Left kidney (tissue), 8 donors: ENCODE data around the gene PPL. TPM values are rescaled to one million over a fixed set of nuclear protein-coding genes. Genes with fewer than 3 reads are reported as not detected.
"Not testable (repeated sequence)": the region's sequence is repeated elsewhere in the genome, so short reads cannot be mapped to it uniquely, and the experiment has no call there.

Source experiments
- DNase-seq: peaks from one replicate; pipeline ENCODE4 v3.0.0-alpha.2; 2013
- long read RNA-seq, 8 donors: transcript quantifications; one replicate each; lab custom pipeline, GENCODE V29; 2026
- polyA plus RNA-seq: library from polyadenylated mRNA; unstranded; fragments of 120-200 nt; gene quantifications from one replicate; pipeline ENCODE4 v1.2.1, GENCODE V29; 2013; ENCODE audit not compliant: insufficient read length

PPL gene, protein sequence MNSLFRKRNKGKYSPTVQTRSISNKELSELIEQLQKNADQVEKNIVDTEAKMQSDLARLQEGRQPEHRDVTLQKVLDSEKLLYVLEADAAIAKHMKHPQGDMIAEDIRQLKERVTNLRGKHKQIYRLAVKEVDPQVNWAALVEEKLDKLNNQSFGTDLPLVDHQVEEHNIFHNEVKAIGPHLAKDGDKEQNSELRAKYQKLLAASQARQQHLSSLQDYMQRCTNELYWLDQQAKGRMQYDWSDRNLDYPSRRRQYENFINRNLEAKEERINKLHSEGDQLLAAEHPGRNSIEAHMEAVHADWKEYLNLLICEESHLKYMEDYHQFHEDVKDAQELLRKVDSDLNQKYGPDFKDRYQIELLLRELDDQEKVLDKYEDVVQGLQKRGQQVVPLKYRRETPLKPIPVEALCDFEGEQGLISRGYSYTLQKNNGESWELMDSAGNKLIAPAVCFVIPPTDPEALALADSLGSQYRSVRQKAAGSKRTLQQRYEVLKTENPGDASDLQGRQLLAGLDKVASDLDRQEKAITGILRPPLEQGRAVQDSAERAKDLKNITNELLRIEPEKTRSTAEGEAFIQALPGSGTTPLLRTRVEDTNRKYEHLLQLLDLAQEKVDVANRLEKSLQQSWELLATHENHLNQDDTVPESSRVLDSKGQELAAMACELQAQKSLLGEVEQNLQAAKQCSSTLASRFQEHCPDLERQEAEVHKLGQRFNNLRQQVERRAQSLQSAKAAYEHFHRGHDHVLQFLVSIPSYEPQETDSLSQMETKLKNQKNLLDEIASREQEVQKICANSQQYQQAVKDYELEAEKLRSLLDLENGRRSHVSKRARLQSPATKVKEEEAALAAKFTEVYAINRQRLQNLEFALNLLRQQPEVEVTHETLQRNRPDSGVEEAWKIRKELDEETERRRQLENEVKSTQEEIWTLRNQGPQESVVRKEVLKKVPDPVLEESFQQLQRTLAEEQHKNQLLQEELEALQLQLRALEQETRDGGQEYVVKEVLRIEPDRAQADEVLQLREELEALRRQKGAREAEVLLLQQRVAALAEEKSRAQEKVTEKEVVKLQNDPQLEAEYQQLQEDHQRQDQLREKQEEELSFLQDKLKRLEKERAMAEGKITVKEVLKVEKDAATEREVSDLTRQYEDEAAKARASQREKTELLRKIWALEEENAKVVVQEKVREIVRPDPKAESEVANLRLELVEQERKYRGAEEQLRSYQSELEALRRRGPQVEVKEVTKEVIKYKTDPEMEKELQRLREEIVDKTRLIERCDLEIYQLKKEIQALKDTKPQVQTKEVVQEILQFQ (N-terminal part only)
- 30.3 TPM for polyA plus RNA-seq
- long read RNA-seq, donor 1, partial matches to known transcripts, result 5 of 6 reads
- long read RNA-seq, donor 1, other reads (novel, unspliced or antisense), result 0 of 6 reads
- long read RNA-seq, donor 2, full-length matches to known transcripts, result 1 of 1 reads
- long read RNA-seq, donor 2, partial matches to known transcripts, result 0 of 1 reads
- long read RNA-seq, donor 2, other reads (novel, unspliced or antisense), result 0 of 1 reads
- long read RNA-seq, donor 3, result 0 reads
- long read RNA-seq, donor 4, result 0 reads
- long read RNA-seq, donor 5, partial matches to known transcripts, result 0 of 1 reads
- long read RNA-seq, donor 5, other reads (novel, unspliced or antisense), result 0 of 1 reads
- long read RNA-seq, donor 6, result 0 reads
- long read RNA-seq, donor 7, full-length matches to known transcripts, result 2 of 2 reads
- long read RNA-seq, donor 7, partial matches to known transcripts, result 0 of 2 reads
- long read RNA-seq, donor 7, other reads (novel, unspliced or antisense), result 0 of 2 reads
- long read RNA-seq, donor 8, partial matches to known transcripts, result 0 of 1 reads
- long read RNA-seq, donor 8, other reads (novel, unspliced or antisense), result 0 of 1 reads

DNA sequence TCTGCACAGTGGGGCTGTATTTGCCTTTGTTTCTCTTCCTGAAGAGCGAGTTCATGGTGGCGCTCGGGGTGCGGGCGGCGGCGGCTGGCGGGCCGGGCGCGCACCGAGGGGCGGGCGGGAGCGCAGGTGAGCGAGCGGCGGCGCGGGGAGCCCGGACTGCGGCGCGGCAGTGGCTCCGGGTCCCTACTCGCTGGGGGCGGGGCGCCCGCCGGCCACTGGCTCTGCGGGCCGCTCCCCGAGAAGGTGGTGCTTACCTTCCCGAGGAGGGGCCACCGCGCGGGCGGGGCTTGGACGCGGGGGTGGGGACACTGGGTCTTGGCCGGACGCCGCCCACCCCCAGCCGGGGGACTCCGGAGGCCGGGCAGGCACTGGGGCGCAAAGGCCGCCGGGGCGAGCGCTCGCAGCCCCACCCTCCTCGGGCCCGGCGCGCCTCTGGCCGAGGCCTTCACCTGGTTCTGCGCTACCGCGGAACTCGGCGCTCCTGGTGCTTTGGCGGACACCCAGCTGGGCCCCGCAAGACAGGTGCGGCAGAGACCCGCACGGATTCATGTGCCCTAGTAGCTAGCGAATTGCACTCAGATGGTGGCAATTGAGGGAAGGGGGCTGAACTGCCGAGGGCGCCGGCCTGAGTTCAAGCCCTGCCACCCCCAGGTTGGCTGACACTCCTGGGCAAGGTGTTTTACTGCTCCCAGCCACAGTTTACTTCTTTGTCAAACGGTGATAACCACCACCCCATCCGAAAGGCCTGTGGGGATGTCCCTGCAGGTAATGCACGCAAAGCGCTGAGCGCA, at the start of gene PPL:
TSS of gene PPL (minus strand) at position 158 of the 791 bp plus-strand sequence. CDS start at position 55, 103 bp downstream.
- DNase-seq, result peak; percentile 79

DNA sequence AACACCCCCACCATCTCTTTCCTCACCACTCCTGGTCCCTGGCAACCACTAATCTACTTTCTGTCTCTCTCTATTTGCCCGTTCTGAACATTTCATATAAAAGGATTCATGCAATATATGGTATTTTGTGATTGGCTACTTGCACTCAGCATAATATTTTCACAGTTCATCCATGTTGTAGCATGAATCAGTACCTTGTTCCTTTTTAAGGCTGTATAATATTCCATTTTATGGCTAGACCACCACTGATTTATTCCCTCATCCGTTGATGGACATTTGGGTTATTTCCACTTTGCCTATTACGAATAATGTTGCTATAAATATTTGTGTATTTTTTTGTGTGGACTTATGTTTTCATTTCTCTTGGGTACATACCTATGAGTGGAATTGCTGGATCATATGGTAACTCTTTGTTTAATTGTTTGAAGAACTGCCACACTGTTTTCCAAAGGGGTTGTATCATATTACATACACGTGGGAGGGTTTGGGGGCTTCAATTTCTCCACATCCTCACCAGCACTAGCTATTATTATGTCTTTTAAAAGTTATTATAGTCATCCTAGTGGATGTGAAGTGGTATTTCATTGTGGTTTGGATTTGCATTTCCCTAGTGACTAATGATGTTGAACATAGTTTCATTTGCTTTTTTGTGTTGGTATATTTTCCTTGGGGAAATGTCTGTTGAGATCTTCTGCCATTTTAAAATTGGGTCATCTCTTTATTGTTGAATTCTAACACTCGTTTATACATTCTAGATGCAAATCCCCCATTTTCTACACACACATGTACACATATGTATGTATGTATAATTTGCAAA, 47.4 kb upstream of the PPL start:
- no peak for DNase-seq

DNA sequence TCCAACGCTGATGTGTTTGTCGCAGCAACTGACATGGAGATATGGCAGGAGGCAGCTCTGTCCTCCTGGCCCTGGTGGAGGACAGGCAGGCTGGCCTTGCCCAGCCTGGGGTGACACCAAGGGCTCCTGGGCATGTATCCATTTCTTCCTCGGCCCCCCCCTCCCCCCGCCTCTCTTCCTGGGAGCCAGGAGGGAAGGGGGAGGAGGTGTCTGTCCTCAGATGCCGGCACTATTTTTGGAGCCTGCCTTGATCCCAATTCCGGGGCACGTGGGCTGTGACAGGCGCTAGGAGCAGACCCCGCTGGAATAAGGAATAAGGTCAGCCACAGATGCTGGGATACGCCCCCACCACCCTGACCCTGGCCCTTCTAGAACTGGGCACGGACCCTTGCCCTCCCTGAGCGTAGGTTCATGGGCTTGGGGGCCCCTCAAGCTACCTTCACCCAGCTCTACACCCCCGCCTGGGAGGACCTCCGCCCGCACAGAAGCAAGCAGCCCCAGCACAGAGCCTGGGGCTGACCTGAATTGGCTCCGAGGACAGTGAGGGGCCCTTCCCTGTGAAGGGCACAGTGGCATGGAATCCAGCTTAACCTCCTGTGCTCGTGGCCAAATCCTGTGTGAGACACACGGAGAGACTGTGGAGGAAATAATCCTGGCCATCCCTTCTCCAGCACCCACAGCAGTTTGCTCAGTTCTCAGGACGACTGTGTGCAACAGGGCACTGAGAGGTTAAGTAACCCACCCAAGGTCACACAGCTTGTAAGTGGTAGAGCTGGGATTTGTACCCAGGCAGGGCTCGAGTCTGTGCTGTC, 45.3 kb upstream of the PPL start:
- no peak for DNase-seq

DNA sequence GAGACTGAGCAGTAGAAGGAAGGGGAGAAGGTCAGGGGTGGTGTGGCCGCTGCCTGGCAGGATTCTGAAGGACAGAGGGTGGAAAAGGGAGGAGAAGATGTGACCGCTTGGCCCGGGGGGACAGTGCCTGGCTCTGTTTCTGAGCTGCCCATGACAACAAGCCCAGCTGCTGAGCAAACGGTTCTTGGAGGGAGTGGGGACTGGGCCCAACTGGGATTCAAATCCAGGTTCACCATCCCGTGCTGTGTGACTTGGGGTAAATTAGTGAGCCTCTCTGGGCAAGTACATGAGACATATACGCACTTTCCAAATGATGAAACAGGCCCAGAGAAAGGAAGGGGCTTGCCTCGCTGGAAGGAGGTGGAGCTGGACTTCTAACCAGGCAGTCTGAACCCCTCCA, 44.5 kb upstream of the PPL start:
- no peak for DNase-seq

DNA sequence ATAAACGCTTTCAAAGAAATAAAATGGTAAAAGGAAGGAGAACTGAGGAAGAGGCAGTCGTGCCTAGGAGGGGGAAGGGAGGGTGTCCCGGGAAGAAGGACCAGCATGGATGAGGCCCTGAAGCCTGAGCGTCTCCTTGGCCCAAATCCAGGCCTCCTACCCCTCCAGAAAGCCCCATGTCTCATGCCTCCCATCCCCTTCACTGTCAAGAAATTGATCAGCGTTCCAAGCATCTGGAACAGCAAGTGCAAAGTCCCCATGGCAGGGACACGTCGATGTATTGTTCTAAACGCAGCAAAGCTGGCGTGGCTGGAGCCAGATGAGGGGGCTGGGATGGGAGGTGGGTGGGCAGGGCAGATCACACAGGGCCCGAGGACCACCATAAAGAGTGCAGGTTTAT, 43.7 kb upstream of the PPL start:
- no peak for DNase-seq

DNA sequence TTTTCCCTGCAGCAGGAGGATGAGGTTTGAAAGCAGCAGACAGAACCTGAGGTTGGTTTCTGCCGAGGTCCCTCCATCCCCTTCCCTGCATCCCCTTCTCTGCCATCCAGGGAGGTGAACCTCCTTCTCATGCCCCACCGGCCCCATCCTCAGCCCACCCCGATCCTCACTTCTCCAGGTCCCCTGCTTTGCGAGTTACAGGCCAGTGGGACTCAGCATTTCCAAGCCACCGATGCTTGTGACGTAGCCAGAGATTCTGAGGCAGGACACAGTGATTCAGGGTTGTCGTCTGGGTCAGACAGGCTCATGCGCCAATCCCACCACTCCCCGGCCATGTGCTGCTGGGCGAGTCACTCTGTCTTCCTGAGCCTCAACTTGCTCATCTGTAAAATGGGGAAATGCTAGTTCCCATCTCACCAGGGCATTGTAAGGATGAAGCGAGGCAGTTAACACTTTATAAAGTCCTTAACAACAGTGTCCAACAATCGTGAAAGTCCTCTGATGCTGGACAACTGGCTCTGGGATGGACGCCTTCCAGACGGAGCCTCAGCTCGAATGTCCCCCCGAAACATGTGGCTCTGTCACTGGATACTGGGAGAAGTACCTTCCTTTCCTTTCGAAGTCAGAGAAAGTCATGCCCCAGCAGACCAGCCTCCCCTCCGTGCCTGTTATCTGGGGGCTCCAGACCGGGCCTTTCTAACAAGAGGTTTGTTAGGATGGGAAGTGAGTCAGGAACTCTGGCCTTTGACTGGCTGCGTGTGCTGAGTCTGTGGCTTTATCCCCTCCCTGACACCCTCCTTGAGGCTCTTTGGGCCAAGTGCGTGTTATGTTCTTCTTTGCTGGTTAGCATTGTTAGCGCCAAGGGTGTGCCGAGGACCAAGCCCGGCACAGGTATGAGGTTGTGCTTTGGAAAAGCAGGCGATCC, 43.0 kb upstream of the PPL start:
- no peak for DNase-seq

DNA sequence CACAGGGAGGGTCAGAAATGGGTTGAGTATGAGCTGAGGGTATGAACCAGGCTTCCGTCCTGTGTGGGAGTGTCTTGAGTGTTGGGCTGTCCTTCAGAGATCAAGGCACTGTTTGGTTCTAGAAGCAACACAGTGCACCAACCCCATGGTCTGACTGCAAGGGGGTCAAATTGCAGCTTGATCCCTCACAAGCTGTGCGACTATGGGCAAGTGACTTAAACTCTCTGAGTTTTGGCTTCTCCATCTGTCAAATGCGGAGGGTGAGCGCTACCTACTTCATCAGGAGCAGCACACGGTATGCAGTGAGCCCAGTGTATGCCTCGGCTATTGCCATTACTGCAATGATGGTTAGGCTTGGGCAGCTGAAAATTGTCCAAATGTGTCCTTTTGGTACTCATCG, 42.2 kb upstream of the PPL start:
- DNase-seq, result no peak

DNA sequence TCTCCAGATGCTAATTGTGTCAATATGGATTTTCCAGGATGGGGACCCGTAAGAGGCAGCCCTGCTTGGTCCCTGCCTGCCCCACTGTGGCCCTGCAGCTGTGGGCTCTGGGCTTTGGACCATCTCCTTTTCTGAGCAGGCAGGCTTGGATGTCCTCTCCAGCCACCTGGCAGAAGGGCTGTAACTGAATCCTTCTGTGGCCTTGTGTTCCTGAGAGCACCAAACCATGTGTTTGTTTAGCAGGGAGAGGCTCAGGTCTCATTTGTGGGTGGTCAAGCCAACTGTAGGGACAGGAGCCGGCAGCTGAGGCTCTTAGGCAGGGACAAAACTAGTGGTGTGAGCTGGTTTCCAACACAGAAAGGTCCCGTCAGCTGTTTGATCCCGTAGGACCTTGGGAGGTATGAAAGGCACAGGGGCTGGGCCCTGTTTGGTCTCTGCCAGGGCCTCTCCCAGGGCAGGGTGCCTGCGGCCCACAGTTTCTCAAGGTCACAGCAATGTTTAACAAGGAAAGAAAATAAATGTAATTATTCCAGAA, 39.7 kb upstream of the PPL start:
- DNase-seq, result no peak

DNA sequence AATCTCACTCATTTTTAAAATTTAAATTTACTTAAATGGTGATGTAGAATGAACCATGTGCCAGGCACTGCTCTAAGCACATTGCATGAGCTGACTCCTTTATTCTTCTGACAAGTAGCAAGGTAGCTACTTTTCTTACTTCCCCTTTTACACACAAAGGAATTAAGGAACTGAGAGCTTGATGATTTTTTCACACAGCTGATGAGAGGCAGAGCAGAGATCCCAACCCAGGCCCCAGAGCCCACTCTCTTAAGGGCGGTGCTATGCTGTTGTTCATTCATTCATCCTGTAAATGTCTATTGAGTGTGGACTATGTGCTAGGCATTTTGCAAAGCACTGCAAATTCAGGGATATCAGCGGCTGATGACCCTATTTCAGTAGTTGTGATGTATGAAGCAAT, 39.1 kb upstream of the PPL start:
- no peak for DNase-seq

DNA sequence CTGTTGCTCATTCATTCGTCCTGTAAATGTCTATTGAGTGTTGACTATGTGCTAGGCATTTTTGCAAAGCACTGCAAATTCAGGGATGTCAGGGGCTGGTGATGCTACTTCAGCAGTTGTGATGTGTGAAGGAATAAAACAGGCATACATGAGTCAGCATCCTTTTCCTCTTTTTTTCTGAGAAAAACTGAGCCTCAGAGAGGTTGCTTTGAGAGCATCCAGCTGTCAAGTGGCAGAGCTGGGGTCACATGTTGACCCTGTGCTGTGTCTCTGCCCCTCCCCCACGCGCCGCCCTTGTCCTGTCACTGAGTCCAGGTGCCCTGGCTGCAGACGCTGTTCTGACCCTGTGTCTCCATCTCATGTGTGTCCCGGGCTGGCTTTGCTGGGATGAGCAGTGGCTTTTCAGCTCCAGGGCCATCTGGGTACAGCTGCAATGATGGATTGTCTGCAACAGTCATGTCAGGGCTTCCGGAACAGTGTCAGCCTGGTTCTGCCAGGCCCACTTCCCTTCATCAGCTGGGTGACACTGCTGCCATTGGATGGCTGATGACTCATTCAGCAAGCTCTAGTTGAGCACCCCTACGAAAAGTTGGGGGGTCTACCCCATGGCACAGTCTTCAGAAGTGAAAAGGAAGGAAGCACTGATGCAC, 36.1 kb upstream of the PPL start:
- DNase-seq, result no peak

DNA sequence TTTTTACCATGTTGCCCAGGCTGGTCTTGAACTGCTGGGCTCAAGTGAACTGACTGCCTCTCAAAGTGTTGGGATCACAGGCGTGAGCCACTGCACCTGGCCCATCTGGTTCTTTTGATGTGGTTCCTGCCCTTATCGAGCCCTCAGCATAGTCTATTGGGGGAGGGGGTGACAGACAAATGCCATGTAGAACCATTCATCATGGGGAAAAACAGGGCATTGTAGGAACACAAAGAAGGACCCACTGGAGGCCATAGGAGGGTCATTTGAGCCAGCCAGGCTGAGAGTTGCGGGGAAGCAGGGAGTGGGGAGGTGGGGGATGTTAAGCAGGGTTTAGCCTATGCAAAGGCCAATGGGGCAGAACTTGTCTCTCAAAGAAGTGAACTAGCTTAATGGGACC, 33.1 kb upstream of the PPL start:
- DNase-seq, result no peak

DNA sequence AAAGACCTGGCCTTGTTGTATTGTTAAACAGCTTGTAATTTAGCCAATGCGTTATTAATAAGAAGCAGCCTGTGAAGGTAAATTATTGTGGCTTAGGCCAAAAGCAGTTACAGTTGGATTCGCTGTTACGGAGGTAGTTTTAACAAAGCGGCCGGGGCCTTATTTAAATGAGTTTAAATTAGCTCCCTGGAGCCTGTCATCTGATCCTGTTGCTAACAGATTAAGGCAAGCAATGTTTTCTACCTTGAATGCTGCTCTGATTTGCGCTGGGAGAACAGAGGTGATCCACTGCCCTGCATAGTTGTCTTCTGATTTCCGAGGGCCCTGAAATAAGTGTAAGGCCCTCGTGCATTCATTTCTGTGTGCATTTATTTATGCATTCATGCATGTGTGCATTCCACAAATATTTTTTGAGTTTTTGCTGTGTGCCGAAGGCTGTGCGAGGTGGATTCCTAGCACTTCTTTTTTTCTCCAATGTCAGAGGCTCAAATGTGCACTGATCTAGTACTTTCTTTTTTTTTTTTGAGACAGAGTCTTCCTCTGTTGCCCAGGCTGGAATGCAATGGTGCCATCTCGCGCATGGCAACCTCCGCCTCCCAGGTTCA, 32.0 kb upstream of the PPL start:
- no peak for DNase-seq

DNA sequence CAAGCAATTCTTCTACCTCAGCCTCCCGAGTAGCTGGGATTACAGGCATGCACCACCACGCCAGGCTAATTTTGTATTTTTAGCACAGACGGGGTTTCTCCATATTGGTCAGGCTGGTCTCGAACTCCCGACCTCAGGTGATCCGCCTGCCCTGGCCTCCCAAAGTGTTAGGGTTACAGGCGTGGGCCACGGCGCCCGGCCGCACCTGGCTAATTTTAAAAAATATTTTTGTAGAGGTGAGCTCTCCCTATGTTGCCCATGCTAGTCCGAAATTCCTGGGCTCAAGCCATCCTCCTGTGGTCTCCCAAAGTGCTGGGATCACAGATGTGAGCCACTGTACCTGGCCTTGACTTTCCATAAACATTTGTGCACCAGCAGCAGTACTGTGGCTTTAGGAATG, 31.3 kb upstream of the PPL start:
- not testable (repeated sequence) for DNase-seq

DNA sequence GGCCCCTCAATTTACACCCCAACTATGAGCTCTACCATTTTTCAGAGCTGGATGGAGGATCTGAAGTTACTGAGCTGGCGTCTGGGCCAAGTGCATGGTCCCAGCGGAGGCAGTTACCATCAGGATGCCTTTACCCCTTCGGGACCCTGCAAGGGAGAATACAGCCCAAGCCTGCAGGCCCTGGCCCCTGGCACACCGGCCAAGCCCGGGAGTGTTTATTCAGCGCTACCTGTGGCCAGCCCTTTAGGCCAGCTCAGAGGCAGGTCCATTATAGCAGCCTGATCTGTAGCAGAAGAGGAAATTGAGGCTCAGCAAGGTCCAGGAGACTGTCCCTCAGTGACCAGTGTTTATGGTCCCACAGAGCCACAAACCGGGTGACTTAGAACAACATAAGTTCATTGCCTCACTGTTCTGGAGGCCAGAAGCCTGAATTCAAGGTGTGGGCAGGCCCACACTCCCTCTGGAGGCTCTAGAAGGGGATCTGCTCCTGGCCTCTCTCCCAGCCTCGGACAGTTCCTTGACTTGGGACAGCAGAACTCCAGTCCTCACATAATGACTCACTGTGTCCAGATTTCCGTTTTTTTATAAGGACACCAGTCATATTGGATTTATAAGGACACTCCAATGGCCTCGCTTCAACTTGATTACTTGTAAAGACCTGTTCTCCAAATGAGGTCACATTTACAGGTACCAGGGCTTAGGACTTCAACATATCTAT, 29.9 kb upstream of the PPL start:
- no peak for DNase-seq

DNA sequence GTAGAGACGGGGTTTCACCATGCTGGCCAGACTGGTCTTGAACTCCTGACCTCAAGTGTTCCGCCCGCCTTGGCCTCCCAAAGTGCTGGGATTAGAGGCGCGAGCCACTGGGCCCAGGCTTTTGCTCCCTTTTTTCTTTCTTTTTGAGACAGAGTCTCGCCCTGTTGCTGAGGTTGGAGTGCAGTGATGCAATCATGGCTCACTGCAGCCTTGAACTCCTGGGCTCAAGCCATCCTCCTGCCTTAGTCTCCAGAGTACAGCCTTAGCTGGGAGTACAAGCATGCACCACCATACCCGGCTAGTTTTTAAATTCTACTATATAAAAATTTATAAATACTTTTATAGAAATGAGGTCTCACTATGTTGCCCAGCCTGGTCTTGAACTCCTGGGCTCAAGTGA, 26.6 kb upstream of the PPL start:
- DNase-seq, result not testable (repeated sequence)
